ENCODE data around the gene MPRIP. TPM values are rescaled to one million over a fixed set of nuclear protein-coding genes. Genes with fewer than 3 reads are reported as not detected.
"Not testable (repeated sequence)": the region's sequence is repeated elsewhere in the genome, so short reads cannot be mapped to it uniquely, and the experiment has no call there.

MPRIP gene
- total RNA-seq, 1 donor from 2014 or later: 275 TPM

DNA sequence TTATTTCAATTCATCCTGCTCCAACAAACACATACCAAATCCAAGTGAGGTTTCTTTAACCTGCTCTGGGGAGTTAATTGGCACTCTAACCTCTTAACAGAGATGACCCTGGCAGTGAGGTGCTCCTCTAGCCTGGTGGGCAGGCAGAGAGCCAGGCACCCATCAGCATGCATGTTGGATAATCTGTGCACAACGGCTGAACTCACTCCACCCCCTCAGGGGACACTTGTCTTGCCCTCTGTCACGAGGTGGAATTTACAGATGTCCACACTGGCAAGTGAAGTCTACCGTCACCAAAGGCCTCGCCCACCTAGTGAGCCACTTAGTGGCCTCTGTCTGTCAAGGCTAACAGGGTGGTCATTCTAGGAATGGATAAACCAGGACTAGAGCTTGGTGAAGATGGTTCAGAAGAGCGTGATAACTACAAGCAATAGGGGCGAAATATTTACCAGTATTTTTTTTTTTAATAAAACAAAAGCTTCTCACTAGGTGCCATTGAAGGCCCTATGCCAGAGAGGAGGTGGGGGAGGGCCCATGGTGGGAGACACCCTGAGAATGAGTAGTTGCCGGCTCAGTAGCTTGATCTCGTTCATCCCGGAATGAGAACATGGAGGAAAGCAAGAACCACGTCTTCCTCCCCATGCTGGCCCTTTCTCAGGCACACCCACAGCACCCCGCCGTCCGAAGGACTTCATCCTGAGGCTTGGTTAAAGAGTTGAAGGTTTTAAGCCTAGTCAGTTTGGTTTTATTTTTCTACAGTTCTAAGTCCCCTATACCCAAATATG is 138.7 kb downstream of the MPRIP start:
- Mint-ChIP-seq H3K27me3 (no peaks in the 10 kb centered on the region), H3K4me1 (ENCODE audit: unreplicated experiment) (peaks cover 9% of the 10 kb centered on the region), H3K9me3 (no peaks in the 10 kb centered on the region), H3K36me3 (peaks cover 16% of the 10 kb centered on the region), H3K4me3 (no peak overlapping the region), H3K27ac (peak overlapping the region; percentile 71)
- TF ChIP-seq, protein P1, sequence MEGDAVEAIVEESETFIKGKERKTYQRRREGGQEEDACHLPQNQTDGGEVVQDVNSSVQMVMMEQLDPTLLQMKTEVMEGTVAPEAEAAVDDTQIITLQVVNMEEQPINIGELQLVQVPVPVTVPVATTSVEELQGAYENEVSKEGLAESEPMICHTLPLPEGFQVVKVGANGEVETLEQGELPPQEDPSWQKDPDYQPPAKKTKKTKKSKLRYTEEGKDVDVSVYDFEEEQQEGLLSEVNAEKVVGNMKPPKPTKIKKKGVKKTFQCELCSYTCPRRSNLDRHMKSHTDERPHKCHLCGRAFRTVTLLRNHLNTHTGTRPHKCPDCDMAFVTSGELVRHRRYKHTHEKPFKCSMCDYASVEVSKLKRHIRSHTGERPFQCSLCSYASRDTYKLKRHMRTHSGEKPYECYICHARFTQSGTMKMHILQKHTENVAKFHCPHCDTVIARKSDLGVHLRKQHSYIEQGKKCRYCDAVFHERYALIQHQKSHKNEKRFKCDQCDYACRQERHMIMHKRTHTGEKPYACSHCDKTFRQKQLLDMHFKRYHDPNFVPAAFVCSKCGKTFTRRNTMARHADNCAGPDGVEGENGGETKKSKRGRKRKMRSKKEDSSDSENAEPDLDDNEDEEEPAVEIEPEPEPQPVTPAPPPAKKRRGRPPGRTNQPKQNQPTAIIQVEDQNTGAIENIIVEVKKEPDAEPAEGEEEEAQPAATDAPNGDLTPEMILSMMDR (conservative IDR thresholded peaks at IDR 0.05): no peak
- DNase-seq (ENCODE audit: extremely low spot score, unreplicated experiment): no peak

DNA sequence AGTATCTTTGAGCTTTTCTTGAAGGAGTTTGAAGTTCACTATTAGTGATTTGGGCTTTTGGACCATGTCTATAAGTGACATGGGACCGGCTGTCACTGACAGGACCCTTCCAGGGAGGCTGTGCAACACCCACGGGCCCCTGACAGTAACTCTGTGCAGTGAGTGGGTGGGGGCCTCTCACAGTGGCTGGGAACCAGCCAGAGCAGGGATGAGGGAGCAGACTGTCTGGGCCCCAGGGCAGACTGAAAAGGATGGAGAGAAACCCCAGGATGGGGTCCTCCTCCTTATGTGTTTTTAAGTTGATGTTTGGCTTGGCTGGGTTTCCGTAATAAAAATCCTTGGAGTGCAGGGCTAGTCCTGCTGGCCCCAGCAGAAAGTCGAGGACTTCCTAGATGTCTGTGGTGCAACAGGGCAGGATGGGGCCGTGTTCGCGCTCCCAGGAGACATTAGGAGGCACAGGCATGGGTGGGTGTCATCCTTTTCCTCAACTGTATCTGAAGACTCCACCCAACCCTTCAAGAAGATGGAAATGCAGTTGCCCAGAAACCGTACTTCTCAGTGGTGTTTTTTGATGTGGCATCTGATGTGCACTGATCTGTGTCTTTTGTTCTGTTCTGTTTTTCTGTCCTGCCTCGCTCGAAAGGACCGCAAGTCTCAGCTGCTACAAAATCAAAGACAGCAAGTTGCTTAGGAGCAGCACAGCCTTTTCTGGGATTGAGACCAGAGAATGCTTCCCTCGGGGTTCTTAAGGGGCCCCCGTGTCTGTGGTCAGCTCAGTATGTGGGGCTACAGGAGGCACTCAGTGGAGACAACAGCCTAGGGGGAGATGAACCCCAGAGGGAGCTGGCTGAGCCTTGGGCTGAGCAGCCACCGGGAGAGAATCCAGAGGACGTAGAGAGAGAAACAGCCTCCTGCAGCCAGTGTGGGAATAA is 139.7 kb downstream of the MPRIP start:
- DNase-seq (ENCODE audit: extremely low spot score, unreplicated experiment): no peak
- TF ChIP-seq, protein P1 (conservative IDR thresholded peaks at IDR 0.05): no peak
- peaks cover 16% of the 10 kb centered on the region for H3K36me3 Mint-ChIP-seq
- no peak overlapping the region for H3K4me3 Mint-ChIP-seq
- peak overlapping the region; percentile 48 for H3K27ac Mint-ChIP-seq
- no peaks in the 10 kb centered on the region for H3K9me3 Mint-ChIP-seq
- H3K27me3 Mint-ChIP-seq: no peaks in the 10 kb centered on the region
- peaks cover 16% of the 10 kb centered on the region for H3K4me1 Mint-ChIP-seq (ENCODE audit: unreplicated experiment)

DNA sequence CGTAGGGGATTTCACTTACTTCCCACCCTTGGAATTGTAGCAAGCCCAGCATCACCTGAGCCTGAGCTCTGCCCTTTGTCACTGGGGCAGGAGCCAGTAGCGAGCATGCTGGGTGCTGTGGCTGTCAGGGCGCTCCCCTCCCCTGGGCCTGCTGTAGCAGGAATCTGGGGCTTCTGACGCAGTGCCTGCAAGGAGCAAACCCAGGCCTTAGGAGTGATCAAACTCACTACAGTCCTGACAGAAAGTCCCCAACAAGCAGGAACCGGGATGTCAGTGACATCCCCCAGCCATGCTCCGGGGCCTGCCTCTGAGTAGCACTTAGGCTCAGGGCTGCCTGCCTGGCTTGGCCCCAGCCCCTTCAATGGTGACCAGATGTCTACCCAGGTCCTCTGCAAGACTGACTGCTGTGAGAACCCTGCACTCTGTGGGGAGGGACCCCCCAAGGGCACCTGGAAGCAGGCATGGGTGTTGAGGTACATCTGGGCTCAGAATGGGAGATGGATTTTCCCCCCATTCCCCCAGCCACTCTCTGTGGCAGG is 140.4 kb downstream of the MPRIP start:
- H3K4me3 Mint-ChIP-seq: no peak overlapping the region
- TF ChIP-seq, protein P1 (conservative IDR thresholded peaks at IDR 0.05): no peak
- no peak overlapping the region for H3K27ac Mint-ChIP-seq
- DNase-seq (ENCODE audit: extremely low spot score, unreplicated experiment): no peak
- H3K36me3 Mint-ChIP-seq: peaks cover 16% of the 10 kb centered on the region
- peaks cover 16% of the 10 kb centered on the region for H3K4me1 Mint-ChIP-seq (ENCODE audit: unreplicated experiment)
- H3K9me3 Mint-ChIP-seq: no peaks in the 10 kb centered on the region
- H3K27me3 Mint-ChIP-seq: no peaks in the 10 kb centered on the region

DNA sequence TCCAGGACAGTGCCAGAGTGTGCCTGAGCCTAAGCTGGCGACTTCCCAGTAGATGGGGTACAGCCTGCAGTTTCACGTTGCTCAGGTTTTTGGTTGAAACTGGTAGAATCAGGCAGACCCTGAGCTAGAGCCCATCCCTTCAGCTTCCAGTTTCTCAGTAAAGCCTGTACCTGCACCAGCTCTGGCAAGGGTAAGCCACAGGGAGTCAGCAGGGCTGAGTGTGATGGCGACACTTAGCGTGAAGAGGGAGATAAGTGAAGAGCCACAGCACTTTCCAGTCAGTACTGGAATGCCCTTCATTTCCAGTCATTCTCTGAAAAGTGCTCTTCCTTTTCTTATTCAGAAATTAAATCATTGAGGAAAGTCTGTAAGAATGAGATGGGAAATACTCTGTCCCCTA is 141.5 kb downstream of the MPRIP start:
- Mint-ChIP-seq H3K27ac (no peak overlapping the region), H3K36me3 (peaks cover 23% of the 10 kb centered on the region), H3K9me3 (no peaks in the 10 kb centered on the region), H3K4me1 (ENCODE audit: unreplicated experiment) (peaks cover 20% of the 10 kb centered on the region), H3K4me3 (no peak overlapping the region), H3K27me3 (no peaks in the 10 kb centered on the region)
- TF ChIP-seq, protein P1 (conservative IDR thresholded peaks at IDR 0.05): no peak
- no peak for DNase-seq (ENCODE audit: extremely low spot score, unreplicated experiment)

DNA sequence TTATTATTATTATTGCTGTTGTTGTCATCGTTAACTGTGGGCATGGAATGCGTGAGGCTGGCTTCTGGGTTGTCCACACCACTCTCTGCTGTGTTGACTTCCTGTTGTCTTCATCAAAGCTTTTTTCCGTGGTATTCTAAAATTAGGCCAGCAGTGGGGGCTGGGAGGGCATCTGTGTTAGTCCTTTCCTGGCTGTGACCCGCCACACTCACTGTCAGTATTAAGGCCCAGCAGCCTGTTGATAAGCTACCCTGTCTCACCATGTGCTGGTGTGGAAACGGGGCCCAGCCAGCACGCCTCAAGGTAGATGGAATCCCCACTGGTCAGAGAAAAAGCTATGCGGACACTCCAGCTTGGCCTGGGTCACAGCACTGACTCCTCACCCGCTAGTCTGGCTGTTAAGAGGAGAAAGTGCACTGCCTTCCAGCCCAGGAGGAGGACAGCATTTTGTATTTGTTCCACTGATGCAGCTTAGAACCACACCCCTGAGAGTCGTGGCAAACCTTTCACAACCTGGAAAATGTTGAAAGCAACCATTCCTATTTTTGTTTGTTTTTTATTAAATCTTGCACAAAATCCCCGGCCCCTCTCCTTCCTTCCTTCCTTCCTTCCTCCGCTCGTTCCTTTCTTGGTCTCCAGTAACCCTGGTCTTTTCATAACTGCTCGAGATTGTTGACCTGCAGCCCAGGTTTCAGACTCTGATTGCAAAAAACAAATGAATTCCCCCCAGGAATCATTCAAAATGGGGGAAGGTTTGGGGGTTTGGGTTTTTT is 142.9 kb downstream of the MPRIP start:
- not testable (repeated sequence) for H3K27me3 Mint-ChIP-seq; DNase-seq (ENCODE audit: extremely low spot score, unreplicated experiment); H3K9me3 Mint-ChIP-seq
- peaks cover 18% of the 10 kb centered on the region for H3K36me3 Mint-ChIP-seq
- H3K4me1 Mint-ChIP-seq (ENCODE audit: unreplicated experiment): peaks cover 20% of the 10 kb centered on the region
- peak overlapping the region; percentile 8 for H3K4me3 Mint-ChIP-seq
- peak overlapping the region; percentile 91 for H3K27ac Mint-ChIP-seq

Measured in type B pancreatic cell (in vitro differentiated cells).